ENCODE data around the gene MAGED2. TPM values are rescaled to one million over a fixed set of nuclear protein-coding genes. Genes with fewer than 3 reads are reported as not detected.
"Not testable (repeated sequence)": the region's sequence is repeated elsewhere in the genome, so short reads cannot be mapped to it uniquely, and the experiment has no call there.

The MAGED2 gene
- total RNA-seq, 2 donors from 2014 or later, result 53.1 to 66.4 TPM

DNA sequence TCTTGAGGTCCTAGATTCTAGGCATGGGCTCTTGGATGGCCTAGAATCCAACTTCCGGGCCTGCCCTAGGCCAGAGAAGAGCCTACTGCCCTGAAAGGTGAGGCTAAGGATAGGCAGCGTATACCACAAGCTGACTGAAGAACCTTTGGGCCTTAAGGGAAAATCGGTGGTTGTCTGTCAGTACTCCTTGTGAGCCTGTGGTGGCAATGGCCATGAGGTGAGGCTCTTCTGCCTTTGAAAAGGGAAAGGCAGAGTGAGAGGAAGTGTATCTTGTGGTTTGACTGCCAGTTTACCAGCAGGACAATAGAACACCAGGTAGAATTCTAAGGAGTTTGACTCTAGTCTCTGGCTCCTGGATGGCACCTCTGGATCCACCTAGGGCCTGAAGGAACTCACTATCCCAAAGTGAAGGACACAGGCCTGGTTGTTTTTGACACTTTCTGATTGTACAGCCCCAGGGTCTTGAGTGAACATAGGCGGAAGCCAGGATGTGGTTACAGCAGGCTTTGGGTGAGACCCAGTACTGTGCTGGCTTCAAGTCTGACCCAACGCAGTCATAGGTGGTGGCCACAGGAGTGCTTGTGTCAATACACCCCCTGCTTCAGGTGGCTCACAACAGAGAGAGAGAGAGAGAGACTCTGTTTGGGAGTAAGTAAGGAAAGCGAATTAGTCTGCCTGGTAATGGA lies 30.4 kb upstream of the MAGED2 start:
- Histone ChIP-seq H3K9me3 (no peaks in the 10 kb centered on the region), H3K27me3 (no peaks in the 10 kb centered on the region), H3K4me1 (no peaks in the 10 kb centered on the region), H3K36me3 (replicated peaks in 1 of 2; ENCODE audit: insufficient read depth in 1 of 2, low read depth in 2 of 2) (no peaks in the 10 kb centered on the region), H3K27ac (no peak overlapping the region), H3K4me3 (no peak overlapping the region)
- ATAC-seq (no peak), DNase-seq (no peak)
- intact Hi-C loops (cut with DNase I), result no loop called here
- TF ChIP-seq CTCF (IDR thresholded peaks at IDR 0.05), result no peak
- TF ChIP-seq POLR2A (IDR thresholded peaks at IDR 0.05), result no peak
- 75 to 83% methylated on average over 3 to 4 of the region's 6 CpGs for WGBS, 2 donors

GRCh38 chrX:54785901-54786300 lies 21.6 kb upstream of the MAGED2 start:
- Histone ChIP-seq H3K9me3 (no peaks in the 10 kb centered on the region), H3K27ac (no peak overlapping the region), H3K27me3 (no peaks in the 10 kb centered on the region), H3K4me1 (no peaks in the 10 kb centered on the region), H3K36me3 (replicated peaks in 1 of 2; ENCODE audit: insufficient read depth in 1 of 2, low read depth in 2 of 2) (no peaks in the 10 kb centered on the region), H3K4me3 (no peak overlapping the region)
- 13 to 14% methylated on average over 2 to 4 of the region's 4 CpGs for WGBS, 2 donors
- ATAC-seq (no peak), DNase-seq (peak in 2 of 4 donors; percentile 19 to 38)
- TF ChIP-seq CTCF (IDR thresholded peaks at IDR 0.05), result peak in 4 of 7 experiments; percentile 9 to 20 (median 12)
- no peak for TF ChIP-seq POLR2A (IDR thresholded peaks at IDR 0.05)
- intact Hi-C loops (cut with DNase I), result no loop called here

DNA sequence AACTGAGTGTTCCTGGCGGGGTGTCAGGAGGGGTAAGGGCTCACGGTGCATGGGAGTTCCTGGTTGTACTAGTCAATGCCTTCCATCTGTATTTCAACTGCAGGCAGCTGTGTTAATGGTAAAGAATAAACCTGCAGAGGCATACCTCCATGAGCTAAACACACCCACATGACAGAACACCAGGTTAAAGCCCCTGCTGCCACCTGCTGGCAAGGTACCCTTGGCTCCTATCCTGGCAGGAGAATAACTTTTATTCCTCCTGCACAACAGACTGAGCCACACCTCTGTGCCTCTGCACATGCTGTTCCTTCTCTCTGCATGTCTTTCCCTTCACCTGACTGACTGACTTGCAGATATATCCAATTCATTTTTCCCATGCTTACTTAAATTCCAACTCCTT lies 20.6 kb upstream of the MAGED2 start:
- Histone ChIP-seq H3K27ac (no peak overlapping the region), H3K9me3 (no peaks in the 10 kb centered on the region), H3K4me1 (no peaks in the 10 kb centered on the region), H3K36me3 (replicated peaks in 1 of 2; ENCODE audit: insufficient read depth in 1 of 2, low read depth in 2 of 2) (no peaks in the 10 kb centered on the region), H3K27me3 (no peaks in the 10 kb centered on the region), H3K4me3 (no peak overlapping the region)
- WGBS, 2 donors, result 62 to 69% methylated on average over 2 of the region's 2 CpGs
- peak in 3 of 4 donors; percentile 16 to 47 (median 25) for DNase-seq
- ATAC-seq, result no peak
- TF ChIP-seq CTCF (IDR thresholded peaks at IDR 0.05) (peak in 4 of 7 experiments; percentile 8 to 38 (median 21)), POLR2A (IDR thresholded peaks at IDR 0.05) (no peak)
- intact Hi-C loops (cut with DNase I), result no loop called here

GRCh38 chrX:54788446-54788845 lies 19.1 kb upstream of the MAGED2 start:
- DNase-seq (no peak), ATAC-seq (no peak)
- no peaks in the 10 kb centered on the region for H3K27me3 ChIP-seq
- WGBS, 2 donors, result 60 to 71% methylated on average over 3 to 8 of the region's 9 CpGs
- H3K36me3 ChIP-seq (replicated peaks in 1 of 2; ENCODE audit: insufficient read depth in 1 of 2, low read depth in 2 of 2), result no peaks in the 10 kb centered on the region
- no peak overlapping the region for H3K27ac ChIP-seq
- intact Hi-C loops (cut with DNase I), result no loop called here
- no peak for TF ChIP-seq POLR2A (IDR thresholded peaks at IDR 0.05)
- TF ChIP-seq CTCF (IDR thresholded peaks at IDR 0.05), result no peak
- no peaks in the 10 kb centered on the region for H3K9me3 ChIP-seq
- H3K4me3 ChIP-seq, result no peak overlapping the region
- no peaks in the 10 kb centered on the region for H3K4me1 ChIP-seq

GRCh38 chrX:54789405-54789804 lies 18.1 kb upstream of the MAGED2 start:
- H3K27ac ChIP-seq; DNase-seq; H3K4me1 ChIP-seq; H3K36me3 ChIP-seq (replicated peaks in 1 of 2; ENCODE audit: insufficient read depth in 1 of 2, low read depth in 2 of 2); intact Hi-C loops (cut with DNase I); H3K27me3 ChIP-seq; ATAC-seq; H3K9me3 ChIP-seq; H3K4me3 ChIP-seq: not testable (repeated sequence)
- WGBS, 2 donors, result 27 to 43% methylated on average over 1 to 3 of the region's 5 CpGs

Data from body of pancreas (tissue), 4 donors.